ENCODE measurements around the gene AOC3.
"Not testable (repeated sequence)": the region's sequence is repeated elsewhere in the genome, so short reads cannot be mapped to it uniquely, and the experiment has no call there.

The AOC3 gene

GRCh38 chr17:42867694-42868261, 16.8 kb downstream of the AOC3 start:
- DNase-seq = not testable (repeated sequence)

GRCh38 chr17:42868338-42868737, 17.3 kb downstream of the AOC3 start:
- no peak for DNase-seq

GRCh38 chr17:42871647-42872046, 20.6 kb downstream of the AOC3 start:
- DNase-seq = no peak

GRCh38 chr17:42872251-42872965, 21.4 kb downstream of the AOC3 start:
- no peak for DNase-seq

GRCh38 chr17:42873315-42873714, 22.3 kb downstream of the AOC3 start:
- no peak for DNase-seq

DNA sequence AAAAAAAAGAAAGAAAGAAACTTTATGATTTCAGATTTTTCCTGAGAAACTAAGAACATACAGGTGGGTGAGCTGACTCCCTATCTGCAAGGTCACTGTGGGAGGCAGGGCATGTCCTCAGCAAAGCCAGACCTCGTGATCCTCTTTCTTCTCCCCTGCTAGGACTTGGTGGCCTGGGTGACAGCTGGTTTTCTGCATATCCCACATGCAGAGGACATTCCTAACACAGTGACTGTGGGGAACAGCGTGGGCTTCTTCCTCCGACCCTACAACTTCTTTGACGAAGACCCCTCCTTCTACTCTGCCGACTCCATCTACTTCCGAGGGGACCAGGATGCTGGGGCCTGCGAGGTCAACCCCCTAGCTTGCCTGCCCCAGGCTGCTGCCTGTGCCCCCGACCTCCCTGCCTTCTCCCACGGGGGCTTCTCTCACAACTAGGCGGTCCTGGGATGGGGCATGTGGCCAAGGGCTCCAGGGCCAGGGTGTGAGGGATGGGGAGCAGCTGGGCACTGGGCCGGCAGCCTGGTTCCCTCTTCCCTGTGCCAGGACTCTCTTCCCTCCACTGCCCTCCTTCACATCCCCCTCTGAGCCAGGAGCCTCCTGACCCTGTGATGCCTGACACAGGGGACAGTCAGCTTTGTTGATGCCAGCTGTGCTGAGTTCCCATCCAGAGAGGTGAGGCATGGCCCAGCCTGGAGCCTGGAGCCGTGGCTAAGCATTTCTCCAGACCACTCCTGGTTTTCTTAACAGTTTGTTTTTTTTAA, 23.1 kb downstream of the AOC3 start:
- DNase-seq = not testable (repeated sequence)

- no peak for DNase-seq
Measured at GRCh38 chr17:42877037-42877436, 26.0 kb downstream of the AOC3 start.

DNA sequence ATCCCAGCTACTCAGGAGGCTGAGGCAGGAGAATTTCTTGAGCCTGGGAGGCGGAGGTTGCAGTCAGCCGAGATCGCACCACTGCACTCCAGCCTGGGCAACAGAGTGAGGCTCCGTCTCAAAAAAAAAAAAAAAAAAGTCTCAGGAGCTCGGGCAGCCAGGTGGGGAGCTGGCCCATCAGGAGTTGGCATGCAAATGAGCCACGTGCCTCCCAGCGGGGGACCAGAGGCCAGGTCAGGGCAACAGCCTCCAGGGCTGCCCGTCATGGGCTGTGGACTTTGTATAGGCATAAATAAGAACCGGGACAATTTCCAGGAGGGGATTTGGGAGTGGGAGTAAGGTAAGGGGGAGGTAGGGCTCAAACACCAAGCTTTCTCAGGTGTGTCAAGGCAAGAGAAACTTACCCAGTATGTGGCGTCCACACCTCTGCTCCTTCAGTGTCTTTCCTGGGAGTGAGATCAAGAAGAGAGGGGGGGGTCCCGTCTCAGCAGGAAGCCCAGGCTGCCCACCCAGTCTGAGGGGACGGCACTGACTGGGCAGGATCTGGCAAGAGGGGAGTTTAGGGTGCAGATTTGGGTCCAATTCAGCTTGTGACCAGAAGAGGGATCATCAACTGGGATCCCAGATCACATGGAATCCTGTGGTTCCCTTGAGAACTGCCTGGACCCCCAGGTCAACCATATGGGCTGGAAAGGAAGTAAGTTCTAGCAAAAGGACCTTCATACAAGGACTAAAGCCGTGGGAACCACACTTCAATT, 27.3 kb downstream of the AOC3 start:
- DNase-seq = no peak

DNA sequence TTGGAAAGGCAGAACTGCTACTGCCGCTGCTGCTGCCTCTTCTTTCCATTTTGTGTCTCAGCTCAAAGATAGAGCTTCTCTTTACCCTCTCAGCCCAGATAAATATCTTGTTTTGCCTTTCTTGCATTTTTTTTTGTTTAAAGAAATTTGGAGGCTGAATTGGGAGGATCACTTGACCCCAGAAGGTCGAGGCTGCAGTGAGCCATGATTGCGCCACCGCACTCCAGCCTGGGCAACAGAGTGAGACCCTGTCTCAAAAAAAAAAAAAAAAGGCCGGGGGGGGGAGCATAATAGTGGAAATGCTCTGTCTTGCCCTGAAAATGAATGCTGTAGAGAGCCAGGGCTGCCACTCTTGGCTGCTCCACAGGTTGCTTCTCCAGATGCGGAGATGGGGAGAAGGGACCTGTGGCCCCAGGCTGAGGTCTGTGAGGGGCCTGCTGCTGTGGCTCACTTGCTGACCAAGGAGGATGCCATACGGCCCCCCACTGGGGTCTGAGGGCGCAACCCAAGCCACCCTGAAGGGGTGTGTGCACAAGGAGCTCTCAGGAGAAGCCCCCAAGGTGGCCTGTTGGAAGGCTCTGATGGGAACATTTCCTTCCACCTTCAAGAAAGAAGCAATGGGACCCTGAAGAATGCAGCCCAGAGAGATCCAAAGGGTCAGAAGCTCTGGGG, 28.1 kb downstream of the AOC3 start:
- DNase-seq = no peak

DNA sequence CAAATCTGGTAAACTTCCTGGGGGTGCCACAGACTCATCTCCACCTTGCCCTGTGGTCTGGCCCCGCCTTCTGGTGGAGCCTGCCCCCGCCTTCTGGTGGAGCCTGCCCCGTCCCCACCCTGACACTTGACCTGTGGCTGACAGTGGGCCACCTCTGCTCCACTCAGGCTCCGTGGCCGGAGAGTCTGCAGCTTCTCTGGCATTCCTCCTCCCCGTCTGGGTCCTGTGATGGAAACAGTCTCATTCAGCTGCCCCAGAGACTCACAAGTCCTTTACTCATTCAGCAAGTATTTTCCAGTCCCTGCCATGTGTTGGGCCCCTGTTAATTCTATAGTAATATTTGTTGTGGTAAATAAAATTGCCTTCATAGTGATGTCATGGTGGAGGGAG, 28.6 kb downstream of the AOC3 start:
- DNase-seq = no peak

GRCh38 chr17:42880776-42881310, 29.8 kb downstream of the AOC3 start:
- DNase-seq = no peak

DNA sequence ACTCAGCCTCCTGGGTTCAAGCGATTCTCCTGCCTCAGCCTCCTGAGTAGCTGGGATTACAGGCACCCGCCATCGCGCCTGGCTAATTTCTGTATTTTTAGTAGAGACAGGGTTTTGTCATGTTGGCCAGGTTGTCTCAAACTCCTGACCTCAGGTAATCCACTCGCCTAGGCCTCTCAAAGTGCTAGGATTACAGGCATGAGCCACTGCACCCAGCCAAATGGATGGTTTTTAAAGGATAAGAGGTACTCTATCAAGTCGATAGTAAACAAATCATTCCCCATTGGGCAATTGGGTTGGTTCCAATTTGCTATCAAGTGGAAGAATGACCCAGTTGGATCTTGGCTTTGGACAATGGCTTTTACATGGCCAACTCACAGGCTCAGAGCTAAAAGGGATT, 30.7 kb downstream of the AOC3 start:
- DNase-seq = not testable (repeated sequence)

DNA sequence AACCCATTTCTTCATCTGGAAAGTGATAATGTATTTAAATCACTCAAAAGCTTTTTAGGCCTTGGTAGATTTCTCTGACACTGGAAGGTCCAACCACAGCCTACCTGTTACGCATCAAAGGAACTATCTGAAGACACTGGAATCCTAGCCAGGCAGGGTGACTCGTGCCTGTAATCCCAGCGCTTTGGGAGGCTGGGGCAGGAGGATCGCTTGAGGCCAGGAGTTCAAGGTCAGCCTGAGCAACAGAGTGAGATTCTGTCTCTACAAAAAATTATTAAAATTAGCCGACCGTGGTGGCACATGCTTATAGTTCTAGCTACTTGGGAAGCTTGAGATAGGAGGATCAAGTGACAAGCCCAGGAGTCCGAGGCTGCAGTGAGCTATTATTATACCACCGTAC, 31.2 kb downstream of the AOC3 start:
- DNase-seq = no peak

GRCh38 chr17:42883802-42884558, 33.0 kb downstream of the AOC3 start:
- DNase-seq = no peak

DNA sequence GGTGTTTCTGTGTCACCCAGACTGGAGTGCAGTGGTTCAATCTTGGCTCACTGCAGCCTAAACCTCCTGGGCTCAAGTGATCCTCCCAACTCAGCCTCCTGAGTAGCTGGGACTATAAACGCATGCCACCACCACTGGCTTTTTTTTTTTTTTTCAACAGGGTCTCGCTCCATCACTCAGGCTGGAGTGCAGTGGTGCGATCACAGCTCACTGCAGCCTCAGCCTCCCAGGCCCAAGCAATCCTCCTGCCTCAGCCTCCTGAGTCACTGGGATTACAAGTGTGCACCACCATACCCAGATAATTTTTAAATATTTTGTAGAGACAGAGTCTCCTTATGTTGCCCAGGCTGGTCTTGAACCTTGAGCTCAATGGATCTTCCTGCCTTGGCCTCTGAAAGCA, 34.8 kb downstream of the AOC3 start:
- DNase-seq = not testable (repeated sequence)

DNA sequence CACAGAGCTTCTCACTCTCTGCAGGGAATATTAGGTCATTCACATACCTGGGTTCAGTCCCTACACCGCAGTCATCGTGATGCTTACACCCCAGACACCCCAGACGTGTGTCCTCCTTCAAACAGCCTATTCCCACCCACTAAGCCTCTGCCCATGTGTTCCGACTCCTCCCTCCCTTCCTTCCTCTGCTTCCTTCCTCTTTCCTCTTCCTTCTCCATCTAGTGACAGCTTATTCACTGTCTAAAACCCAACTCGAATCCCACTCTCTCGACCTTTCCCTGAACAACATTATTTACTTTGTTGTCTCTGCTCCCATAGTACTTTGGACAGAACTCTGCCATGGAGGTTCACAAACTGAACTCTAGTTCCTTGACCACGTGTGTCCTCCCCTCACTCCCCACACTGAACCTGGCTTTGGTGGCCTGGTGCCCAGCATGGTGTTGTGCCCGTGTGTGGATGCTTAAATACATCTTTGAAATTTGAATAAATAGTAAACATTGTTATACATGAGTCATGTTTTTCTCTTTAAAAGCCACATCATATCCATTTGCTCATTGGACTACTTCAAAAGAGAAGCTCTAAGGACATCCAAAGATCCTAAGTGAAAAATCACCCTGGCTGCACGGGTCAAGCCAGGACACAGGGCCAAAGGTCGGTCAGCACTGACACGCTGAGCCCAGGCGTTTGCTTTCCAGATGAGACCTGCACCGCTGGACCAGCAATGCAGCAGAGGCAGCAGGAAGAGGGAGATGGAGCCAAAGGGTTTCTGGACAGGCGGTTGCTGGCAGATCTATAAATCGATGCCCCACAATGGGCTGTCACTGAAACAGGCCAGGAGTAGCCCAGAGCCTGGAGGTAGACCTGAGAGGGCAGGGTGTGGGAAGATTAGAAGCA, 35.5 kb downstream of the AOC3 start:
- no peak for DNase-seq

- no peak for DNase-seq
Measured at GRCh38 chr17:42889809-42890208, 38.8 kb downstream of the AOC3 start.

GRCh38 chr17:42891539-42892152, 40.6 kb downstream of the AOC3 start:
- no peak for DNase-seq

- no peak for DNase-seq
Measured at GRCh38 chr17:42893359-42893758, 42.4 kb downstream of the AOC3 start.
